KOPT-K1 (cell line): ENCODE results near the gene DNAAF8.
"Not testable (repeated sequence)": the region's sequence is repeated elsewhere in the genome, so short reads cannot be mapped to it uniquely, and the experiment has no call there.

Experiments
- H3K27ac ChIP-seq: fragments of 200-600 bp; sonication (generic); 2 replicates; pipeline ENCODE4 v1.5.1; 2016; ENCODE audit warnings: antibody characterized with exemption, mild to moderate bottlenecking, low read depth, low read length; ENCODE audit not compliant: poor library complexity, severe bottlenecking
- H3K36me3 ChIP-seq: fragments of 200-600 bp; sonication (generic); 2 replicates; pipeline ENCODE4 v1.5.1; 2017; ENCODE audit warnings: antibody characterized with exemption, mild to moderate bottlenecking, low read length, moderate library complexity; ENCODE audit not compliant: insufficient read depth
- H3K9me3 ChIP-seq: fragments of 200-600 bp; sonication (generic); 2 replicates; pipeline ENCODE4 v1.5.1; 2017; ENCODE audit warnings: antibody characterized with exemption, low read length, mild to moderate bottlenecking; ENCODE audit not compliant: insufficient read depth, poor library complexity, severe bottlenecking

The DNAAF8 gene

DNA sequence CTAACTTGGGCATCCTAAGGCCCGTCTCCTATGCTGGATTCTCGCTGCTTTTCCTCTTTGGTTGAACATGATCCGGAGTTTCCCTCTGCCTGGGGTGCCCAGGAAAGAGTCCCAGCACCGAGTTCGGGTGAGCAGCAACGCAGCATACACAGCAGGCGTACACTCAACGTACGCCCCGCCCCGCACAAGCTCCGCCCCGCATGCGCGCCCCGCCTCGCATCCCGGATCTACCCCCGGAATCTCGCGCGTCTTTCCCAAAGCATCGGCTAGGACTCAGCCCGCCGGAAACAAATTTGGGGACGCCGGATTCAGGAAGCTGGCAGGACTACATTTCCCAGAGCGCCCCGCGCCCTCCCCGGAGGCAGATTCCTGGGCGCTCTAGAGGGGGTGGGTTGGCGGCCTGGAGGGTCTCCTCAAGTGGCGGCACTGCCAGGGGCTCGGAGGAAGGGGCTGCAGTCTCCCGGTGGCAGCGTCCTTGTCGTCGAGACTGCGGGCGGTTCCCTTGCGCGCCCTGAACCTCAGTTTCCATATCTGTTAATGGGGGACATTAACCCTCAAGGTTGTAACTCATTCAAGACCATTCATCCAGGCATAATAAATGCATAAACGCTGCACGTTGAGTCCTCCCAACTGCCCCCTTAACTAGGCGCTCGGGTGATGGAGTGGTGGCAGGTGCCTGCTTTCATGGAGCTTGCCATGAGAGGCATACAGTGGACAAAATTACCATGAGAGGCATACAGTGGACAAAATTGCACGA is 34.4 kb downstream of the DNAAF8 start:
- peaks cover 10% of the 10 kb centered on the region for H3K36me3 ChIP-seq
- peak overlapping the region; percentile 32 for H3K27ac ChIP-seq
- no peaks in the 10 kb centered on the region for H3K9me3 ChIP-seq

DNA sequence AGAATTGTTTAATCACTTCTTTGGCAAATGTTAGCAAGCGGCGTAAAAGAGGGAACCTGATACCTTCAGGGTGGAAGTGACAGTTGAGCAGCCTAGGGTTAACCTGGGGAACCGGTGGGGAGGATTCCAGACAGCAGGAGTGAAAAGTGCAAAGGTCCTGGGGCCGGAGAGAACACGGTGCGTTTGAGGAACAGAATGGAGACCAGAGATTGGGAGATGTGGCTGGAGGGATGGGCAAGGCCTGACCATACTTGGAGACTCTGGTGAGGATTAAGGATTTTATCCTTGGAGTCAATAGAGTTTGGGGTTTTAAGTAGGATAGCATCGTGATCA is 34.9 kb downstream of the DNAAF8 start:
- no peak overlapping the region for H3K27ac ChIP-seq
- 0 out of 2 replicates have a peak, but pooled peaks cover 5% of the 10 kb centered on the region for H3K36me3 ChIP-seq
- no peaks in the 10 kb centered on the region for H3K9me3 ChIP-seq

GRCh38 chr16:4771646-4772045 is 37.3 kb downstream of the DNAAF8 start:
- H3K27ac ChIP-seq = no peak overlapping the region
- H3K36me3 ChIP-seq = no peaks in the 10 kb centered on the region
- H3K9me3 ChIP-seq = no peaks in the 10 kb centered on the region

GRCh38 chr16:4772351-4772750 is 38.0 kb downstream of the DNAAF8 start:
- no peaks in the 10 kb centered on the region for H3K36me3 ChIP-seq

GRCh38 chr16:4775005-4775404 is 40.7 kb downstream of the DNAAF8 start:
- no peak overlapping the region for H3K27ac ChIP-seq
- no peaks in the 10 kb centered on the region for H3K9me3 ChIP-seq
- no peaks in the 10 kb centered on the region for H3K36me3 ChIP-seq

More at GRCh38 chr16:4772351-4772750, 38.0 kb downstream of the DNAAF8 start:
- H3K27ac ChIP-seq = no peak overlapping the region
- H3K9me3 ChIP-seq = no peaks in the 10 kb centered on the region

DNA sequence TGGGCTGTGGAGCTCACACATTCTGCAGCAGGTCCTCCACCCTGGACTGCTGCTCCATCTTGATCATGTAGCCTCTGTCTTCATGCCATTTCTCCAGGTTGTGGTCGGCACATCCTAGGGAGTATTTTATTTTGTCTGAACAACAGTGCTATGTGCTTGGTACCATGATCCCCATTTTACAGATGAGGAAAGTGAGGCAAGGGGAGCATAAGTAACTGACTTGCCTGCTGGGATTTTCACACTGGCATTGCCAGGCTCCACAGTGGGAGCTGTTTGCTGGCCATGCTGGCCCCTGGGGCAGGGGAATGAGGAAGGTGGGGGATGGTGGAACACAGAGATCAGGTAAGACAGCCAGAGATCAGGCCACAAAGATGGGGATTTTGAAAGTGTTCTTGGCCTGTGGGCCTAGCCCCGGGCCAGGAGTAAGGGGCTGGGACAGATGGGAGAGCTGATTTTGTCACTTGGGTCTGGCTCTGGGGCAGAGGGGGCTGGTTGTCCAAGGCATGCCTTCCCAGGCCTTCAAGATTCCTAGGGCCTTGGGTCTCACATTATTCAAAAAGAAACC is 41.9 kb downstream of the DNAAF8 start:
- Histone ChIP-seq H3K9me3 (no peaks in the 10 kb centered on the region), H3K36me3 (no peaks in the 10 kb centered on the region)

DNA sequence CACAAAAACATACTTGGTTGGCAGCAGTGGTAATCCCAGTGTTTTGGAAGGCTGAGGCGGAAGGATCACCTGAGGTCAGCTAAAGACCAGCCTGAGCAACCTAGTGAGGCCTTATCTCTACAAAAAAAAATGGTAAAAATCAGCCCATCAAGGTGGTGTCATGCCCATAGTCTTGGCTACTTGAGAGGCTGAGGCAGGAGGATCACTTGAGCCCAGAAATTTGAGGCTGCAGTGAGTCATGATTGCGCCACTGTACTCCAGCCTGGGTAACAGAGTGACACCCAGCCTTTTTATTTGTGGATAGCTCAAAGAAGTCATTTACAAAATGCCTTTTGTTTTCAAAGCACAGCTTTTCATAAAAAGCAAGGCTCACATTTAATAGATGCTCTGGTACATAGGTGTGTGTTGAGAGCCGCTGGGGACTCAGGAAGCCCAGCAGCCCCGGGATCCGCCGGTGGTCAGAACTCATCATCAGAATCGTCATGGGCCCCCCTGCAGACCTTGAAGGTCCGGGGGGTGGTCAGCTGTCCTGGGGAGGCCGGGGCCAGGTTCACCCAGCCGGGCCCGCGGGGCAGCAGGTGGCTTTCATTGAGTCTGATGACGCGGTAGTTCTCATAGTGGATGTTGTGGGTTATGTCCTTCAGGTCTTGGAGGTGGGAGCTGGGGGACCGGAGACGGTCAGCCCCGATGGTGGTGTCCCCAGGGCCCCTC is 43.2 kb downstream of the DNAAF8 start:
- no peaks in the 10 kb centered on the region for H3K9me3 ChIP-seq
- no peaks in the 10 kb centered on the region for H3K36me3 ChIP-seq
- H3K27ac ChIP-seq = no peak overlapping the region

More for the DNA sequence above, 41.9 kb downstream of the DNAAF8 start:
- no peak overlapping the region for H3K27ac ChIP-seq

DNA sequence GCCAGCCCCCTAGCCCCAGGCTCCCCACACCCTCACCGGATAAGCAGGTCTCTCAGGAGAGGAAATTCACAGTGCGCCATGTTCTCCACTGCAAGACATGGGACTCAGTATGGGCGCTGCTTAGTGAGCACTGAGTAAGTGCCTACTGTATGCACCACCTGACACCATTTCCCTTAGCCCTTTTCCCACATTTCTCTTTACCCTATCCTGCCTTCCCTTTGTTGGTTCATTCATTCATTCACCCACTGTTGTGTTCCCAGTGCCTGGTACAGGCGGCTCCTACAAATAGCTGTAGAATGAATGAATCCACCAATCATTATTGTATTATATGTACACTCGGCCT is 43.7 kb downstream of the DNAAF8 start:
- Histone ChIP-seq H3K36me3 (no peaks in the 10 kb centered on the region), H3K27ac (no peak overlapping the region), H3K9me3 (no peaks in the 10 kb centered on the region)

- Histone ChIP-seq H3K36me3 (no peaks in the 10 kb centered on the region), H3K27ac (no peak overlapping the region), H3K9me3 (no peaks in the 10 kb centered on the region)
Observed at GRCh38 chr16:4780235-4780634, 45.9 kb downstream of the DNAAF8 start.

GRCh38 chr16:4783251-4783950 is 49.1 kb downstream of the DNAAF8 start:
- no peaks in the 10 kb centered on the region for H3K36me3 ChIP-seq
- no peak overlapping the region for H3K27ac ChIP-seq
- H3K9me3 ChIP-seq = no peaks in the 10 kb centered on the region

DNA sequence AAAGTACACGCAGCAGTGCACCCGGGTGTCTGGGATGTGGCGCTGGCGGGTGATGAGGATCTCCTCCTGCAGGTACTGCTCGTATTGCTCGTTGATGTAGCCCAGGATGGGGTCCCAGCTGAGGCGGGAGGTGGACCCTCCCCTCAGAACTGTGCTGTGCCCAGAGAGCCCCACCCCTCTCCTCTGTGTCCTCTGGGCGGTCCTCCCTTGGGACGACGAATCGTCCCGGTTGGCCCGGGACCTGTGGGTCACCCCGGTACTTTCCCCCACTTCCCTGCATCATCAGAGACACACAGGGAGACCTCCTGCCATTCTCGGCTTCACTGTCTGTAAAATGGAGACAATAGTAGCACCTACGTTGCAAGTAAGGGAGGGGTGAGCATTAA is 49.6 kb downstream of the DNAAF8 start:
- H3K9me3 ChIP-seq = no peaks in the 10 kb centered on the region
- H3K36me3 ChIP-seq = no peaks in the 10 kb centered on the region
- H3K27ac ChIP-seq = no peak overlapping the region

DNA sequence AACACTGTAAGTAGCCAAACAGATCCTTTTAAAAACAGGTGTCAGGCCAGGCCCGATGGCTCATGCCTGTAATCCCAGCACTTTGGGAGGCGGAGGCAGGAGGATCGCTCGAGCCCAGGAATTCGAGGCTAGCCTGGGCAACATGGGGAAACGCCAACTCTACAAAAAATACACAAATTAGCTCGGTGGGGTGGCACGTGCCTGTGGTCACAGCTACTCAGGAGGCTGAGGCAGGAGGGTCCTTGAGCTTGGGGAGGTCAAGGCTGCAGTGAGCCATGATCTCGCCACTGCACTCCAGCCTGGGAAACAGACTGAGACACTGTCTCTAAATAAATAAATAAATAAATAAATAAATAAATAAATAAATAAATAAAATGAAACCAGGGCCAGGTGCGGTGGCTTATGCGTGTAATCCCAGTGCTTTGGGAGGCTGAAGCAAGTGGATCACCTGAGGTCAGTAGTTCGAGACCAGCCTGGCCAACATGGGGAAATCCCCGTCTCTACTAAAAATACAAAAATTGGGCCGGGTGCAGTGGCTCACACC is 50.2 kb downstream of the DNAAF8 start:
- not testable (repeated sequence) for H3K27ac ChIP-seq, H3K36me3 ChIP-seq, H3K9me3 ChIP-seq

- no peaks in the 10 kb centered on the region for H3K36me3 ChIP-seq
Observed at GRCh38 chr16:4785758-4786433, 51.6 kb downstream of the DNAAF8 start.

GRCh38 chr16:4787068-4787467 is 52.7 kb downstream of the DNAAF8 start:
- Histone ChIP-seq H3K9me3 (no peaks in the 10 kb centered on the region), H3K27ac (no peak overlapping the region), H3K36me3 (no peaks in the 10 kb centered on the region)

More at GRCh38 chr16:4785758-4786433, 51.6 kb downstream of the DNAAF8 start:
- H3K27ac ChIP-seq = no peak overlapping the region
- no peaks in the 10 kb centered on the region for H3K9me3 ChIP-seq
